GM23338 (cell line): ENCODE results near the gene PAGR1. TPM values are rescaled to one million over a fixed set of nuclear protein-coding genes. Genes with fewer than 3 reads are reported as not detected.

Source experiments
- ATAC-seq: fragments of 200-7000 bp; cut with Tn5 transposase; 3 replicates; pipeline ENCODE4 v1.9.1; 2020
- DNase-seq: peaks from one replicate; pipeline ENCODE4 v3.0.0-alpha.2; 2015; ENCODE audit warnings: low spot score
- H2AFZ ChIP-seq: fragments of 200-600 bp; sonication (generic); 2 replicates; pipeline ENCODE4 v1.8.0; 2016; ENCODE audit warnings: antibody characterized with exemption, mild to moderate bottlenecking, moderate library complexity
- H3F3A ChIP-seq: fragments of 200-600 bp; sonication (generic); replicated peaks from 2 replicates; pipeline ENCODE4 v1.8.0; 2017; ENCODE audit warnings: antibody characterized with exemption, mixed run types, low read depth
- H3K27ac ChIP-seq: fragments of 200-600 bp; sonication (generic); 2 replicates; pipeline ENCODE4 v1.6.1; 2016; ENCODE audit warnings: low read depth
- H3K27me3 ChIP-seq: fragments of 200-600 bp; sonication (generic); 2 replicates; pipeline ENCODE4 v1.8.0; 2016; ENCODE audit warnings: mild to moderate bottlenecking, mixed run types, moderate library complexity; ENCODE audit not compliant: insufficient read depth
- H3K36me3 ChIP-seq: fragments of 200-600 bp; sonication (generic); 2 replicates; pipeline ENCODE4 v1.8.0; 2016; ENCODE audit warnings: mild to moderate bottlenecking; ENCODE audit not compliant: insufficient read depth
- H3K4me1 ChIP-seq: fragments of 200-600 bp; sonication (generic); 2 replicates; pipeline ENCODE4 v1.8.0; 2016; ENCODE audit warnings: mild to moderate bottlenecking, moderate library complexity; ENCODE audit not compliant: insufficient read depth
- H3K4me2 ChIP-seq: fragments of 200-600 bp; sonication (generic); 2 replicates; pipeline ENCODE4 v1.7.1; 2017; ENCODE audit warnings: mixed run types
- H3K4me3 ChIP-seq: fragments of 200-600 bp; sonication (generic); 2 replicates; pipeline ENCODE4 v1.6.1; 2016; ENCODE audit warnings: mixed run types
- H3K79me2 ChIP-seq: fragments of 200-600 bp; sonication (generic); replicated peaks from 2 replicates; pipeline ENCODE4 v1.8.0; 2017; ENCODE audit warnings: mild to moderate bottlenecking; ENCODE audit not compliant: insufficient read depth
- H3K9me2 ChIP-seq: fragments of 200-600 bp; sonication (generic); 2 replicates; pipeline ENCODE4 v1.8.0; 2017; ENCODE audit not compliant: insufficient read depth
- H4K20me1 ChIP-seq: fragments of 200-600 bp; sonication (generic); replicated peaks from 2 replicates; pipeline ENCODE4 v1.8.0; 2017; ENCODE audit warnings: mild to moderate bottlenecking; ENCODE audit not compliant: insufficient read depth
- H3K27ac Mint-ChIP-seq: 2 replicates; pipeline ENCODE4 v1.8.0; 2020; ENCODE audit warnings: inconsistent platforms, mild to moderate bottlenecking, moderate library complexity, mixed read lengths
- H3K27me3 Mint-ChIP-seq: 3 replicates; pipeline ENCODE4 v1.8.0; 2022; ENCODE audit warnings: low read depth, mild to moderate bottlenecking, moderate library complexity, mixed read lengths, inconsistent platforms; ENCODE audit not compliant: insufficient read depth, poor library complexity
- H3K36me3 Mint-ChIP-seq: 3 replicates; pipeline ENCODE4 v1.8.0; 2021; ENCODE audit warnings: low read depth, mild to moderate bottlenecking, inconsistent platforms, moderate library complexity, mixed read lengths
- H3K4me1 Mint-ChIP-seq: 3 replicates; pipeline ENCODE4 v1.8.0; 2020; ENCODE audit warnings: mild to moderate bottlenecking, inconsistent platforms, mixed read lengths
- H3K4me3 Mint-ChIP-seq: 3 replicates; pipeline ENCODE4 v1.8.0; 2021; ENCODE audit warnings: moderate library complexity, mild to moderate bottlenecking, inconsistent platforms, mixed read lengths
- H3K9me3 Mint-ChIP-seq: 3 replicates; pipeline ENCODE4 v1.8.0; 2020; ENCODE audit warnings: moderate library complexity, mild to moderate bottlenecking, inconsistent platforms, mixed read lengths
- EZH2 ChIP-seq: fragments of 200-600 bp; sonication (generic); IDR thresholded peaks from one replicate; pipeline ENCODE4 v1.8.0; 2017; ENCODE audit warnings: antibody characterized with exemption, mild to moderate bottlenecking, low read depth; ENCODE audit not compliant: unreplicated experiment
- NANOG ChIP-seq: IDR thresholded peaks from 2 replicates; pipeline ENCODE4 v1.6.1; 2016; ENCODE audit warnings: antibody characterized with exemption, borderline replicate concordance
- ZNF462 ChIP-seq: fragments of 250-450 bp; sonication (Bioruptor Pico); IDR thresholded peaks from 2 replicates; pipeline ENCODE4 v1.5.0; 2020; ENCODE audit warnings: mild to moderate bottlenecking, moderate library complexity
- polyA plus RNA-seq: library from polyadenylated mRNA; unstranded; fragments of >200 nt; fragmentation: Nextera tagmentation; extraction: Ambion mirVana; gene quantifications from 2 replicates; pipeline ENCODE4 v1.2.1, GENCODE V29; 2016
- total RNA-seq: library from RNA; depleted of rRNA; stranded (reverse); fragments of >200 nt; shearing (Covaris generic); gene quantifications from 2 replicates; pipeline ENCODE4 v1.2.3, GENCODE V29; 2014
- TF ChIP-seq, protein P1 (sequence below), 2 experiments: fragments of 200-600 bp in 1 of 2; sonication (generic) in 1 of 2; conservative IDR thresholded peaks; 2 replicates each; pipeline versions ENCODE4 v1.5.1 to v1.6.1; 2016 to 2017; ENCODE audit warnings: antibody characterized with exemption in 2 of 2, low read depth in 2 of 2, mild to moderate bottlenecking in 2 of 2, moderate library complexity in 1 of 2

Gene PAGR1
- total and polyA plus RNA-seq, 2 experiments from 2014 or later: 67.6 to 78.7 TPM

GRCh38 chr16:29862383-29862883 is 46.5 kb downstream of the PAGR1 start:
- Histone ChIP-seq H2AFZ (peak overlapping the region; percentile 8), H3K4me2 (peak overlapping the region; percentile 99), H3K36me3 (peaks cover 4% of the 10 kb centered on the region; the same call in 1 of the 2 replicates), H4K20me1 (no peaks in the 10 kb centered on the region; the same call in 1 of the 2 replicates), H3K27me3 (no peaks in the 10 kb centered on the region), H3K27ac (no peak overlapping the region; the same call in 1 of the 2 replicates), H3F3A (0 out of 2 replicates have a peak, but pooled peaks cover 3% of the 10 kb centered on the region), H3K79me2 (peaks cover 13% of the 10 kb centered on the region), H3K4me1 (peaks cover 9% of the 10 kb centered on the region), H3K9me2 (no peaks in the 10 kb centered on the region), H3K4me3 (peak overlapping the region; percentile 96)
- ATAC-seq (peak; percentile 10), DNase-seq (peak; percentile 45)
- peaks cover 10% of the 10 kb centered on the region for H3K4me1 Mint-ChIP-seq
- H3K27me3 Mint-ChIP-seq: peaks cover 17% of the 10 kb centered on the region
- H3K9me3 Mint-ChIP-seq: no peaks in the 10 kb centered on the region
- peak overlapping the region; percentile 24 for H3K27ac Mint-ChIP-seq
- TF ChIP-seq, protein P1, sequence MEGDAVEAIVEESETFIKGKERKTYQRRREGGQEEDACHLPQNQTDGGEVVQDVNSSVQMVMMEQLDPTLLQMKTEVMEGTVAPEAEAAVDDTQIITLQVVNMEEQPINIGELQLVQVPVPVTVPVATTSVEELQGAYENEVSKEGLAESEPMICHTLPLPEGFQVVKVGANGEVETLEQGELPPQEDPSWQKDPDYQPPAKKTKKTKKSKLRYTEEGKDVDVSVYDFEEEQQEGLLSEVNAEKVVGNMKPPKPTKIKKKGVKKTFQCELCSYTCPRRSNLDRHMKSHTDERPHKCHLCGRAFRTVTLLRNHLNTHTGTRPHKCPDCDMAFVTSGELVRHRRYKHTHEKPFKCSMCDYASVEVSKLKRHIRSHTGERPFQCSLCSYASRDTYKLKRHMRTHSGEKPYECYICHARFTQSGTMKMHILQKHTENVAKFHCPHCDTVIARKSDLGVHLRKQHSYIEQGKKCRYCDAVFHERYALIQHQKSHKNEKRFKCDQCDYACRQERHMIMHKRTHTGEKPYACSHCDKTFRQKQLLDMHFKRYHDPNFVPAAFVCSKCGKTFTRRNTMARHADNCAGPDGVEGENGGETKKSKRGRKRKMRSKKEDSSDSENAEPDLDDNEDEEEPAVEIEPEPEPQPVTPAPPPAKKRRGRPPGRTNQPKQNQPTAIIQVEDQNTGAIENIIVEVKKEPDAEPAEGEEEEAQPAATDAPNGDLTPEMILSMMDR (conservative IDR thresholded peaks at IDR 0.05; ENCODE audit: low read depth in 2 of 2): peak in 1 of 2 experiments; percentile 30; a peak in 1 of 4 replicates
- TF ChIP-seq EZH2 (no peak), NANOG (no peak), ZNF462 (CRISPR knock-in tag) (no peak)
- H3K36me3 Mint-ChIP-seq: peaks cover 25% of the 10 kb centered on the region
- peak overlapping the region; percentile 99 for H3K4me3 Mint-ChIP-seq
